HL-60 (cell line): ENCODE results near the gene TBC1D21.

Experiments
- POLR2AphosphoS5 ChIP-seq: IDR thresholded peaks from 2 replicates; pipeline ENCODE4 v1.6.1; 2012; ENCODE audit warnings: low read depth
- TF ChIP-seq, protein P1 (sequence below): IDR thresholded peaks from one replicate; pipeline ENCODE4 v1.5.1; 2011; ENCODE audit warnings: low read length, control low read depth, inconsistent platforms; ENCODE audit not compliant: insufficient read depth

GRCh38 chr15:73851689-73852088 is 21.7 kb upstream of the TBC1D21 start:
- TF ChIP-seq, protein P1, sequence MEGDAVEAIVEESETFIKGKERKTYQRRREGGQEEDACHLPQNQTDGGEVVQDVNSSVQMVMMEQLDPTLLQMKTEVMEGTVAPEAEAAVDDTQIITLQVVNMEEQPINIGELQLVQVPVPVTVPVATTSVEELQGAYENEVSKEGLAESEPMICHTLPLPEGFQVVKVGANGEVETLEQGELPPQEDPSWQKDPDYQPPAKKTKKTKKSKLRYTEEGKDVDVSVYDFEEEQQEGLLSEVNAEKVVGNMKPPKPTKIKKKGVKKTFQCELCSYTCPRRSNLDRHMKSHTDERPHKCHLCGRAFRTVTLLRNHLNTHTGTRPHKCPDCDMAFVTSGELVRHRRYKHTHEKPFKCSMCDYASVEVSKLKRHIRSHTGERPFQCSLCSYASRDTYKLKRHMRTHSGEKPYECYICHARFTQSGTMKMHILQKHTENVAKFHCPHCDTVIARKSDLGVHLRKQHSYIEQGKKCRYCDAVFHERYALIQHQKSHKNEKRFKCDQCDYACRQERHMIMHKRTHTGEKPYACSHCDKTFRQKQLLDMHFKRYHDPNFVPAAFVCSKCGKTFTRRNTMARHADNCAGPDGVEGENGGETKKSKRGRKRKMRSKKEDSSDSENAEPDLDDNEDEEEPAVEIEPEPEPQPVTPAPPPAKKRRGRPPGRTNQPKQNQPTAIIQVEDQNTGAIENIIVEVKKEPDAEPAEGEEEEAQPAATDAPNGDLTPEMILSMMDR: no peak
- no peak for TF ChIP-seq POLR2AphosphoS5
